HL-60 (cell line): Measurements from ENCODE around the gene LSMEM2.
A peak's percentile ranks its signal among the peaks of the same experiment; 100 is the strongest.

ENCODE experiments used
- DNase-seq, 2 experiments: peaks; one replicate each; pipeline ENCODE4 v3.0.0-alpha.2; 2010 to 2020; ENCODE audit warnings: low read depth in 1 of 2, low spot score in 1 of 2
- H3K27ac ChIP-seq: fragments of 250-450 bp; sonication (Bioruptor Pico); replicated peaks from 2 replicates; pipeline ENCODE4 v1.5.1; 2020; ENCODE audit warnings: mild to moderate bottlenecking, moderate library complexity
- H3K27me3 ChIP-seq: fragments of 250-450 bp; sonication (Bioruptor Pico); 2 replicates; pipeline ENCODE4 v1.5.1; 2021; ENCODE audit warnings: mild to moderate bottlenecking, moderate library complexity; ENCODE audit not compliant: insufficient read depth, poor library complexity, severe bottlenecking
- H3K4me3 ChIP-seq: replicated peaks from 2 replicates; pipeline ENCODE4 v1.5.1; 2011; ENCODE audit warnings: mild to moderate bottlenecking, control low read depth, low read length; ENCODE audit not compliant: insufficient read depth
- CTCF ChIP-seq: IDR thresholded peaks from one replicate; pipeline ENCODE4 v1.5.1; 2011; ENCODE audit warnings: low read length, control low read depth, inconsistent platforms; ENCODE audit not compliant: insufficient read depth
- GABPA ChIP-seq: IDR thresholded peaks from 2 replicates; pipeline ENCODE4 v1.6.1; 2012; ENCODE audit warnings: low read depth
- POLR2AphosphoS5 ChIP-seq: IDR thresholded peaks from 2 replicates; pipeline ENCODE4 v1.6.1; 2012; ENCODE audit warnings: low read depth
- REST ChIP-seq: IDR thresholded peaks from 2 replicates; pipeline ENCODE4 v1.6.1; 2012; ENCODE audit warnings: low read depth; ENCODE audit not compliant: insufficient replicate concordance
- SPI1 ChIP-seq: IDR thresholded peaks from 2 replicates; pipeline ENCODE4 v1.6.1; 2012; ENCODE audit warnings: low read depth, mild to moderate bottlenecking, borderline replicate concordance

LSMEM2 gene

GRCh38 chr3:50259432-50260026, 19.4 kb upstream of the LSMEM2 start:
- Histone ChIP-seq H3K27ac (no peak overlapping the region), H3K4me3 (no peak overlapping the region), H3K27me3 (no peaks in the 10 kb centered on the region)
- no peak for TF ChIP-seq CTCF
- DNase-seq = no peak

GRCh38 chr3:50260027-50260941, 18.6 kb upstream of the LSMEM2 start:
- DNase-seq = peak; percentile 76 to 80

GRCh38 chr3:50260942-50261441, 17.9 kb upstream of the LSMEM2 start:
- Histone ChIP-seq H3K4me3 (no peak overlapping the region), H3K27ac (no peak overlapping the region), H3K27me3 (no peaks in the 10 kb centered on the region)
- no peak for TF ChIP-seq REST
- no peak for TF ChIP-seq CTCF
- no peak for TF ChIP-seq SPI1
- no peak for TF ChIP-seq POLR2AphosphoS5
- no peak for DNase-seq

More at GRCh38 chr3:50260027-50260941, 18.6 kb upstream of the LSMEM2 start:
- peak overlapping the region; percentile 43 for H3K4me3 ChIP-seq
- no peak overlapping the region for H3K27ac ChIP-seq
- no peak for TF ChIP-seq GABPA
- peak; percentile 79 for TF ChIP-seq POLR2AphosphoS5
- peak; percentile 79 for TF ChIP-seq CTCF
- no peak for TF ChIP-seq REST
- no peaks in the 10 kb centered on the region for H3K27me3 ChIP-seq
